Coronary artery (tissue), 2 donors: Measurements from ENCODE around the gene LAMB3.

Experiments used
- DNase-seq: peaks from one replicate; pipeline ENCODE4 v3.0.0-alpha.2; 2017; ENCODE audit warnings: low spot score
- H3K27ac ChIP-seq, 2 donors: fragments of 200-600 bp; sonication (generic); one replicate each; pipeline ENCODE4 v1.5.1; 2016 to 2019
- H3K4me3 ChIP-seq: fragments of 200-600 bp; sonication (generic); 2 replicates; pipeline ENCODE4 v1.5.1; 2016; ENCODE audit warnings: mild to moderate bottlenecking, moderate library complexity
- CTCF ChIP-seq: fragments of 200-600 bp; sonication (generic); IDR thresholded peaks from one replicate; pipeline ENCODE4 v1.5.1; 2019; ENCODE audit warnings: antibody characterized with exemption

Gene LAMB3

GRCh38 chr1:209617755-209618154 is 34.5 kb downstream of the LAMB3 start:
- TF ChIP-seq CTCF = no peak
- no peak for DNase-seq
- Histone ChIP-seq H3K27ac (no peak overlapping the region), H3K4me3 (no peak overlapping the region)

- TF ChIP-seq CTCF = no peak
- Histone ChIP-seq H3K4me3 (no peak overlapping the region), H3K27ac (no peak overlapping the region)
- no peak for DNase-seq
These were observed 35.1 kb downstream of the LAMB3 start for GRCh38 chr1:209617047-209617673.

GRCh38 chr1:209616366-209617046 is 35.7 kb downstream of the LAMB3 start:
- Histone ChIP-seq H3K27ac (no peak overlapping the region), H3K4me3 (no peak overlapping the region)
- no peak for TF ChIP-seq CTCF
- DNase-seq = no peak

GRCh38 chr1:209614906-209615305 is 37.3 kb downstream of the LAMB3 start:
- DNase-seq = no peak
- no peak for TF ChIP-seq CTCF
- H3K27ac ChIP-seq = no peak overlapping the region
- H3K4me3 ChIP-seq = no peak overlapping the region

- no peak for DNase-seq
- no peak overlapping the region for H3K27ac ChIP-seq
- TF ChIP-seq CTCF = no peak
These were observed 38.1 kb downstream of the LAMB3 start for GRCh38 chr1:209614151-209614420.

GRCh38 chr1:209613400-209614150 is 38.6 kb downstream of the LAMB3 start:
- Histone ChIP-seq H3K27ac (no peak overlapping the region), H3K4me3 (no peak overlapping the region)
- no peak for DNase-seq
- TF ChIP-seq CTCF = no peak

More at GRCh38 chr1:209614151-209614420, 38.1 kb downstream of the LAMB3 start:
- no peak overlapping the region for H3K4me3 ChIP-seq
